DOHH2 (cell line): Measurements from ENCODE around the gene GPR27.

ENCODE experiments used
- H3F3A ChIP-seq: fragments of 200-600 bp; sonication (generic), shearing (Covaris generic); 2 replicates; pipeline ENCODE4 v1.6.0; 2016; ENCODE audit warnings: antibody characterized with exemption, mild to moderate bottlenecking; ENCODE audit not compliant: control insufficient read depth, insufficient read depth
- H3K27ac ChIP-seq: fragments of 200-600 bp; sonication (generic); 2 replicates; pipeline ENCODE4 v1.5.1; 2014; ENCODE audit warnings: low read depth, mild to moderate bottlenecking, low read length, moderate library complexity
- H3K27me3 ChIP-seq: fragments of 200-600 bp; sonication (generic); 2 replicates; pipeline ENCODE4 v1.6.1; 2014; ENCODE audit warnings: mild to moderate bottlenecking, low read length, mixed read lengths; ENCODE audit not compliant: control insufficient read depth
- H3K36me3 ChIP-seq: fragments of 200-600 bp; sonication (generic); 2 replicates; pipeline ENCODE4 v1.6.1; 2014; ENCODE audit warnings: mild to moderate bottlenecking, low read length, moderate library complexity, mixed read lengths; ENCODE audit not compliant: control insufficient read depth
- H3K4me1 ChIP-seq: fragments of 200-600 bp; sonication (generic); 2 replicates; pipeline ENCODE4 v1.6.1; 2014; ENCODE audit warnings: mild to moderate bottlenecking, low read length, mixed read lengths; ENCODE audit not compliant: control insufficient read depth
- H3K4me2 ChIP-seq: fragments of 200-600 bp; sonication (generic); 2 replicates; pipeline ENCODE4 v1.6.0; 2014; ENCODE audit warnings: mild to moderate bottlenecking, low read length, moderate library complexity
- H3K4me3 ChIP-seq: fragments of 200-600 bp; sonication (generic); 2 replicates; pipeline ENCODE4 v1.5.1; 2014; ENCODE audit warnings: mild to moderate bottlenecking, low read length, mixed read lengths
- H3K79me2 ChIP-seq: fragments of 200-600 bp; sonication (generic); 2 replicates; pipeline ENCODE4 v1.6.1; 2014; ENCODE audit warnings: mild to moderate bottlenecking, low read length, mixed read lengths; ENCODE audit not compliant: control insufficient read depth
- H3K9me2 ChIP-seq: fragments of 200-600 bp; sonication (generic); replicated peaks from 2 replicates; pipeline ENCODE4 v1.6.1; 2014; ENCODE audit warnings: mild to moderate bottlenecking, low read length, mixed read lengths; ENCODE audit not compliant: control insufficient read depth
- H3K9me3 ChIP-seq: fragments of 200-600 bp; sonication (generic); 2 replicates; pipeline ENCODE4 v1.6.1; 2014; ENCODE audit warnings: antibody characterized with exemption, low read length, mixed read lengths; ENCODE audit not compliant: control insufficient read depth, insufficient read depth
- H4K20me1 ChIP-seq: fragments of 200-600 bp; sonication (generic); 2 replicates; pipeline ENCODE4 v1.6.0; 2014; ENCODE audit warnings: low read depth, mild to moderate bottlenecking, antibody characterized with exemption, low read length, moderate library complexity; ENCODE audit not compliant: control insufficient read depth, insufficient read depth
- EZH2phosphoT487 ChIP-seq: fragments of 200-600 bp; sonication (generic); IDR thresholded peaks from 2 replicates; pipeline ENCODE4 v1.6.1; 2017; ENCODE audit warnings: borderline replicate concordance, mild to moderate bottlenecking, antibody characterized with exemption, low read length, moderate library complexity, mixed read lengths
- TF ChIP-seq, protein P1 (sequence below): fragments of 200-600 bp; sonication (generic); IDR thresholded peaks from one replicate; pipeline ENCODE4 v1.5.1; 2014; ENCODE audit warnings: antibody characterized with exemption, mild to moderate bottlenecking, low read depth, low read length; ENCODE audit not compliant: poor library complexity, severe bottlenecking

GPR27 gene

GRCh38 chr3:71728632-71729342, 24.9 kb upstream of the GPR27 start:
- Histone ChIP-seq H3K27me3 (peaks cover 55% of the 10 kb centered on the region), H3K9me3 (no peaks in the 10 kb centered on the region), H3K4me3 (no peak overlapping the region), H3F3A (no peaks in the 10 kb centered on the region), H4K20me1 (no peaks in the 10 kb centered on the region; the same call in 1 of the 2 replicates), H3K79me2 (no peaks in the 10 kb centered on the region), H3K36me3 (no peaks in the 10 kb centered on the region), H3K27ac (no peak overlapping the region), H3K9me2 (no peaks in the 10 kb centered on the region), H3K4me2 (no peak overlapping the region), H3K4me1 (peaks cover 8% of the 10 kb centered on the region; the same call in 1 of the 2 replicates)
- TF ChIP-seq, protein P1, sequence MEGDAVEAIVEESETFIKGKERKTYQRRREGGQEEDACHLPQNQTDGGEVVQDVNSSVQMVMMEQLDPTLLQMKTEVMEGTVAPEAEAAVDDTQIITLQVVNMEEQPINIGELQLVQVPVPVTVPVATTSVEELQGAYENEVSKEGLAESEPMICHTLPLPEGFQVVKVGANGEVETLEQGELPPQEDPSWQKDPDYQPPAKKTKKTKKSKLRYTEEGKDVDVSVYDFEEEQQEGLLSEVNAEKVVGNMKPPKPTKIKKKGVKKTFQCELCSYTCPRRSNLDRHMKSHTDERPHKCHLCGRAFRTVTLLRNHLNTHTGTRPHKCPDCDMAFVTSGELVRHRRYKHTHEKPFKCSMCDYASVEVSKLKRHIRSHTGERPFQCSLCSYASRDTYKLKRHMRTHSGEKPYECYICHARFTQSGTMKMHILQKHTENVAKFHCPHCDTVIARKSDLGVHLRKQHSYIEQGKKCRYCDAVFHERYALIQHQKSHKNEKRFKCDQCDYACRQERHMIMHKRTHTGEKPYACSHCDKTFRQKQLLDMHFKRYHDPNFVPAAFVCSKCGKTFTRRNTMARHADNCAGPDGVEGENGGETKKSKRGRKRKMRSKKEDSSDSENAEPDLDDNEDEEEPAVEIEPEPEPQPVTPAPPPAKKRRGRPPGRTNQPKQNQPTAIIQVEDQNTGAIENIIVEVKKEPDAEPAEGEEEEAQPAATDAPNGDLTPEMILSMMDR: no peak
- no peak for TF ChIP-seq EZH2phosphoT487

DNA sequence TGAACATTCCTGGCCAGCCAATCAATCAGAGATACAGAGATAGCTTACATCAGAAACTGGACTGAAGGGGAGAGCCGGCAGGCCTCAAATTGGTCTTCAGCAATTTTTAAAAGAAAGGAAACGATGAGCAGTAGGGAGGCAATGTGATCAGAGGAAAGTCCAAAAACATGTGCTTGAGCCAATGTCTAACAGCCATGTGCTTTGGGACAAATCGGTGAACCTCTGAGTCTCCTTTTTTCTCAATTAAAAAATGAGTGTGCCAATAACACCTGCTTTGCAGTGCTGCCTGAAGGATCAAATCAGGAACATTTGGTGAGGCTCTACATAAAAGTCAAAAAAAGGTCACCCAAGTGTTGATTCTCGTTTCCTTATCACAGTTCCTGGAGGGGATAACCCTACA, 21.0 kb upstream of the GPR27 start:
- Histone ChIP-seq H3K9me2 (no peaks in the 10 kb centered on the region), H3K4me2 (no peak overlapping the region), H3K4me1 (no peaks in the 10 kb centered on the region), H3F3A (no peaks in the 10 kb centered on the region), H4K20me1 (no peaks in the 10 kb centered on the region), H3K36me3 (no peaks in the 10 kb centered on the region), H3K9me3 (no peaks in the 10 kb centered on the region), H3K27ac (no peak overlapping the region), H3K27me3 (peaks cover 32% of the 10 kb centered on the region), H3K4me3 (no peak overlapping the region), H3K79me2 (no peaks in the 10 kb centered on the region)
- TF ChIP-seq, protein P1: no peak
- no peak for TF ChIP-seq EZH2phosphoT487

DNA sequence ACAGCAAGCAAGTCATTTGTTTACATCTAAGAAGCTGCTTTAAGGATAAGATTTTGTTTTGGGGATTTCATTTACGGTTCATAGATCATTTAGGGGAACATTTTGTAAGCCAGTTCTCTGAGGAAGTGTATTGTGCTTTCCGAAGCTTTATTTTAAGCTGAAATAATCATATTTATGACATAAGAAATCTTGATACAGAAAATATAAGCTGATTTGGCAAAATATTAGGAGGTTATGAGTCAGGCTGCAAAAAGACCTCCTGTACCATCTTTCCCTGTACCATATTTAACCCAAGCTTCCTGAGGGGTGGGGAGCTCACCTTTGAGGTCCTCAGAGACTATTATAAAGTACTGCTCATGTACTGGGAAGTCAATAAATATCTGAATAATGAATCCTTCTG, 20.3 kb upstream of the GPR27 start:
- TF ChIP-seq, protein P1: no peak
- no peak for TF ChIP-seq EZH2phosphoT487
- H3K4me2 ChIP-seq: no peak overlapping the region

More for the DNA sequence above, 20.3 kb upstream of the GPR27 start:
- Histone ChIP-seq H3F3A (no peaks in the 10 kb centered on the region), H4K20me1 (no peaks in the 10 kb centered on the region), H3K27ac (no peak overlapping the region), H3K9me3 (no peaks in the 10 kb centered on the region), H3K36me3 (no peaks in the 10 kb centered on the region), H3K4me1 (no peaks in the 10 kb centered on the region), H3K27me3 (peaks cover 34% of the 10 kb centered on the region), H3K9me2 (no peaks in the 10 kb centered on the region), H3K79me2 (no peaks in the 10 kb centered on the region), H3K4me3 (no peak overlapping the region)
